ENCODE results near the gene HPN.

GRCh38 chr19:34994286-34994642 is 47.3 kb upstream of the HPN start:
- TF ChIP-seq POLR2AphosphoS5 (IDR thresholded peaks at IDR 0.05; ENCODE audit: low read depth) (no peak), REST (IDR thresholded peaks at IDR 0.05; ENCODE audit: unreplicated experiment) (no peak)

All from GM23338 (cell line).